ENCODE measurements around the gene PCK2.

PCK2 gene

GRCh38 chr14:24060984-24061913 is 32.9 kb upstream of the PCK2 start:
- DNase-seq (ENCODE audit: low spot score), result no peak
- TF ChIP-seq CTCF (IDR thresholded peaks at IDR 0.05; ENCODE audit: borderline replicate concordance, control extremely low read depth, extremely low read depth, insufficient read depth, missing control alignments), result no peak
- in situ Hi-C loops (cut with MboI; ENCODE audit: low sequenced_read_pairs, unreplicated experiment), result no loop called here

GRCh38 chr14:24062216-24062980 is 31.7 kb upstream of the PCK2 start:
- no peak for TF ChIP-seq CTCF (IDR thresholded peaks at IDR 0.05; ENCODE audit: borderline replicate concordance, control extremely low read depth, extremely low read depth, insufficient read depth, missing control alignments)
- DNase-seq (ENCODE audit: low spot score), result no peak
- in situ Hi-C loops (cut with MboI; ENCODE audit: low sequenced_read_pairs, unreplicated experiment), result no loop called here

- DNase-seq (ENCODE audit: low spot score), result no peak
- in situ Hi-C loops (cut with MboI; ENCODE audit: low sequenced_read_pairs, unreplicated experiment), result no loop called here
- no peak for TF ChIP-seq CTCF (IDR thresholded peaks at IDR 0.05; ENCODE audit: borderline replicate concordance, control extremely low read depth, extremely low read depth, insufficient read depth, missing control alignments)
Observed at GRCh38 chr14:24063263-24063836, 30.8 kb upstream of the PCK2 start.

- DNase-seq (ENCODE audit: low spot score), result no peak
- no peak for TF ChIP-seq CTCF (IDR thresholded peaks at IDR 0.05; ENCODE audit: borderline replicate concordance, control extremely low read depth, extremely low read depth, insufficient read depth, missing control alignments)
- in situ Hi-C loops (cut with MboI; ENCODE audit: low sequenced_read_pairs, unreplicated experiment), result no loop called here
Observed at GRCh38 chr14:24064091-24064795, 29.9 kb upstream of the PCK2 start.

GRCh38 chr14:24064856-24065255 is 29.3 kb upstream of the PCK2 start:
- in situ Hi-C loops (cut with MboI; ENCODE audit: low sequenced_read_pairs, unreplicated experiment), result no loop called here
- no peak for TF ChIP-seq CTCF (IDR thresholded peaks at IDR 0.05; ENCODE audit: borderline replicate concordance, control extremely low read depth, extremely low read depth, insufficient read depth, missing control alignments)
- DNase-seq (ENCODE audit: low spot score), result no peak

- in situ Hi-C loops (cut with MboI; ENCODE audit: low sequenced_read_pairs, unreplicated experiment), result no loop called here
- no peak for TF ChIP-seq CTCF (IDR thresholded peaks at IDR 0.05; ENCODE audit: borderline replicate concordance, control extremely low read depth, extremely low read depth, insufficient read depth, missing control alignments)
Observed at GRCh38 chr14:24065408-24065807, 28.7 kb upstream of the PCK2 start.

More at GRCh38 chr14:24065408-24065807, 28.7 kb upstream of the PCK2 start:
- no peak for DNase-seq (ENCODE audit: low spot score)
